ENCODE results near the gene ARHGAP15.

DNA sequence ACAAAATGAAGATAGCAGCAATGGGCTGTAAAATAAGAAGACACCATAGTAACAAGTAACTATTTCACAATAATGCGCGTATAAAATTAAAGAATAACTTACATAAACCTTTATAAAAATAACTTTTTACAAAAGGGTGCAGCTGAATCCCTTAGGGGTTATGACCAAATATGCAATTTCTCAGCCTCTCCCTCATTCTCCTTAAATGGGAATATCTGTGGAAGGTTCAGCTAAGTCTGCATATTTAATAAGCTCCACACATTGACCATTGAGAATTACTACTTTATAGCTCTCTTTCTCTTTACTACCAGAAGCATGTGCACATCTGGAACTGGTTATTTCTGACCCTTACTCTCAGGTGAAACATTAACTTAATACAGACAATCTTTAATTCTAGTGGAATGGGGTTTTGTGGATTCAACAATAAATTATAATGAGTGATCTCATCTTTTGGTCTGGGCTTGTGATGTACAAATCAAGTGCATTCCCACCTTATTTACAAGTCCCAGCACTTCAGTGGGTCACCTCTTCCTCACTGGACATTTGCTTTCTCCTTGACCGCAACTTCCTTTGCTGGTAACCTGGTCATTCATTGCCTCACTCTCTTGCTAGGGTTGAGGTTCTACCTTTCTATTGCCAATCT, 15.7 kb downstream of the ARHGAP15 start:
- TF ChIP-seq POLR2A (IDR thresholded peaks at IDR 0.05) (no peak), EP300 (IDR thresholded peaks at IDR 0.05; ENCODE audit: low read depth) (no peak), POLR2AphosphoS5 (IDR thresholded peaks at IDR 0.05) (no peak)
- TF ChIP-seq, protein P1, sequence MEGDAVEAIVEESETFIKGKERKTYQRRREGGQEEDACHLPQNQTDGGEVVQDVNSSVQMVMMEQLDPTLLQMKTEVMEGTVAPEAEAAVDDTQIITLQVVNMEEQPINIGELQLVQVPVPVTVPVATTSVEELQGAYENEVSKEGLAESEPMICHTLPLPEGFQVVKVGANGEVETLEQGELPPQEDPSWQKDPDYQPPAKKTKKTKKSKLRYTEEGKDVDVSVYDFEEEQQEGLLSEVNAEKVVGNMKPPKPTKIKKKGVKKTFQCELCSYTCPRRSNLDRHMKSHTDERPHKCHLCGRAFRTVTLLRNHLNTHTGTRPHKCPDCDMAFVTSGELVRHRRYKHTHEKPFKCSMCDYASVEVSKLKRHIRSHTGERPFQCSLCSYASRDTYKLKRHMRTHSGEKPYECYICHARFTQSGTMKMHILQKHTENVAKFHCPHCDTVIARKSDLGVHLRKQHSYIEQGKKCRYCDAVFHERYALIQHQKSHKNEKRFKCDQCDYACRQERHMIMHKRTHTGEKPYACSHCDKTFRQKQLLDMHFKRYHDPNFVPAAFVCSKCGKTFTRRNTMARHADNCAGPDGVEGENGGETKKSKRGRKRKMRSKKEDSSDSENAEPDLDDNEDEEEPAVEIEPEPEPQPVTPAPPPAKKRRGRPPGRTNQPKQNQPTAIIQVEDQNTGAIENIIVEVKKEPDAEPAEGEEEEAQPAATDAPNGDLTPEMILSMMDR (IDR thresholded peaks at IDR 0.05) = no peak

All from transverse colon (tissue), 4 donors.